ENCODE data around the gene SCOC.

SCOC gene

GRCh38 chr4:140373328-140374129 lies at the start of gene SCOC:
Gene SCOC, plus strand, starts transcription at chr4:140373646. Its CDS starts 5,525 bp downstream, at chr4:140379171.
- DNase-seq = peak; percentile 96

GRCh38 chr4:140326395-140326993 lies 47.0 kb upstream of the SCOC start:
- no peak for DNase-seq

- DNase-seq = no peak
Observed at GRCh38 chr4:140330311-140330900, 43.0 kb upstream of the SCOC start.

GRCh38 chr4:140331245-140331644 lies 42.2 kb upstream of the SCOC start:
- no peak for DNase-seq

GRCh38 chr4:140331876-140332275 lies 41.6 kb upstream of the SCOC start:
- DNase-seq = no peak

- no peak for DNase-seq
Observed at GRCh38 chr4:140332734-140333133, 40.7 kb upstream of the SCOC start.

GRCh38 chr4:140333523-140333922 lies 39.9 kb upstream of the SCOC start:
- no peak for DNase-seq

- DNase-seq = no peak
Observed at GRCh38 chr4:140335076-140335475, 38.4 kb upstream of the SCOC start.

GRCh38 chr4:140336730-140337129 lies 36.7 kb upstream of the SCOC start:
- no peak for DNase-seq

GRCh38 chr4:140342620-140343019 lies 30.8 kb upstream of the SCOC start:
- DNase-seq = no peak

- no peak for DNase-seq
Observed at GRCh38 chr4:140343303-140343702, 30.1 kb upstream of the SCOC start.

GRCh38 chr4:140344101-140344500 lies 29.3 kb upstream of the SCOC start:
- no peak for DNase-seq

- DNase-seq = no peak
Observed at GRCh38 chr4:140344621-140345020, 28.8 kb upstream of the SCOC start.

- DNase-seq = no peak
Observed at GRCh38 chr4:140346136-140346535, 27.3 kb upstream of the SCOC start.

- no peak for DNase-seq
Observed at GRCh38 chr4:140349816-140350215, 23.6 kb upstream of the SCOC start.

GRCh38 chr4:140351093-140352075 lies 22.1 kb upstream of the SCOC start:
- DNase-seq = no peak

- no peak for DNase-seq
Observed at GRCh38 chr4:140353786-140354185, 19.7 kb upstream of the SCOC start.

- DNase-seq = no peak
Observed at GRCh38 chr4:140355288-140355687, 18.2 kb upstream of the SCOC start.

GRCh38 chr4:140357868-140358267 lies 15.6 kb upstream of the SCOC start:
- DNase-seq = no peak

GRCh38 chr4:140358281-140358680 lies 15.2 kb upstream of the SCOC start:
- DNase-seq = no peak

GRCh38 chr4:140359562-140360427 lies 13.7 kb upstream of the SCOC start:
- DNase-seq = peak; percentile 78

GRCh38 chr4:140361099-140361498 lies 12.3 kb upstream of the SCOC start:
- DNase-seq = no peak

Data from activated gamma-delta T cell treated with Interleukin-2 at 50 U/mL for 16 hours (primary cell).